ENCODE data around the gene UBB. TPM values are rescaled to one million over a fixed set of nuclear protein-coding genes. Genes with fewer than 3 reads are reported as not detected.
"Not testable (repeated sequence)": the region's sequence is repeated elsewhere in the genome, so short reads cannot be mapped to it uniquely, and the experiment has no call there.

The UBB gene
- total RNA-seq, 6 experiments from 2014 or later, result 1,553 to 1,785 (median 1,678) TPM

DNA sequence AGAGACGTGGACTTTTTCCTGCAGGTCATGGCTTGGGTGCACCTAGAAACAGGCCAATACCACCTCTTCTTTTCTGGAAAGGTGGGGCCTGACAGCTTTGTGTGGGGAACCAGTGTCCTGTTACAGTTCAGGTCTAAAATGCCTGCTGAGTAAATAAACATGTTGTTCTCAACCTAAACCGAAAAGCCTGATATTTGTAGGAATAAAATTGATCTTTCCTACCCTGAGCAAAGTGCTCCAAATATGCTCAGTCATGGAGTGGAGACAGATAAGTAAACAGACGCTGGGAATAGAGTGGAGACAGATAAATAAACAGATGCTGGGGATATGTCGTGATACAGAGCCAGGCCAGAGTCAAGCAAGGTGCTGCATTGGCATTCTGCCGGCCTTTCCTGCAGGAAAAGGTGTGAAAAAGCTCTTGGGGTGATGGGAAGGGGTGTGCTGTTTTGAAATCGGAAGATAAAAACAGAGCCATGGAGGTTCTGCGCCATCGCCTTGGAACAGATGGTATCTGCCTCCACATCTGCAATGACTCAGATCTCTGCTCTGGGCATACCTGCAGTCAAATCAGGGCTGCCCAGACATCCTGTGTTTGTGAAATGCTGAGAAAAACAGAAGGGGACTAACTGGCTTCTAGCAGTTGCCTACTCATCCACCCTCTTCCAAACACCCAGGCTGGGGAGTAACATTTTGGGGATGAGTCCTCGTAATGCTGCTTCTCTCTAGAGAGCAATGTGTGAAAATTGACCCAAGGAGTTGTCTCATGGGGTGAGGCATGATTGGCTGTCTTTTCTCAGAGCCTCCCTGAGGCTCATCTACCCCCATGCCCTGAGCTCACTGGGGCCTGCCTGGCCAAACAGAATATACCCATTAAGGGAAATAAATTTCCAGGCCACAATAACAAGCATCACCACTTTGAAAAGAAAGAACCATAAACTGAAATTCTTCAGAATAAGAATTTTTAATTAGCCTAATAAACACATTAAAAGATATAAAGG is 17.7 kb downstream of the UBB start:
- peak overlapping the region; percentile 1; the same call in 1 of the 2 replicates for H3K27ac Mint-ChIP-seq

DNA sequence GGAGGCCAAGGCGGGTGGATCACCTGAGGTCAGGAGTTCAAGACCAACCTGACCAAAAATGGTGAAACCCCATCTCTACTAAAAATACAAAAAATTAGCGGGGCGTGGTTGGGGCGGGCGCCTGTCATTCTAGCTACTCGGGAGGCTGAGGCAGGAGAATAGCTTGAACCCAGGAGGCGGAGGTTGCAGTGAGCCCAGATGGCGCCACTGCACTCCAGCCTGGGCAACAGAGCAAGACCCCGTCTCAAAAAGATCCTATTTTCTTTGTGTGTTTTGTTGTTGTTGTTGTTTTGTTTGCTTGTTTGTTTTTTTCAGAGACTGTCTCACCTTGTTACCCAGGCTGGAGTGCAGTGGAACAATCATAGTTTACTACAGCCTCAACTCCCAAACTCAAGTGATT is 23.0 kb downstream of the UBB start:
- not testable (repeated sequence) for H3K27me3 Mint-ChIP-seq (ENCODE audit: insufficient read depth); H3K36me3 Mint-ChIP-seq (ENCODE audit: low read depth); H3K27ac Mint-ChIP-seq; DNase-seq; H3K4me3 Mint-ChIP-seq; H3K9me3 Mint-ChIP-seq
- H3K4me1 Mint-ChIP-seq (ENCODE audit: low read depth), result peaks cover 17% of the 10 kb centered on the region

More for the DNA sequence above, 17.7 kb downstream of the UBB start:
- peaks cover 11% of the 10 kb centered on the region for H3K4me1 Mint-ChIP-seq (ENCODE audit: low read depth)
- no peak overlapping the region for H3K4me3 Mint-ChIP-seq
- DNase-seq, result no peak
- no peaks in the 10 kb centered on the region for H3K36me3 Mint-ChIP-seq (ENCODE audit: low read depth)
- no peaks in the 10 kb centered on the region for H3K9me3 Mint-ChIP-seq
- no peaks in the 10 kb centered on the region; the same call in 1 of the 2 replicates for H3K27me3 Mint-ChIP-seq (ENCODE audit: insufficient read depth)
- no peak for TF ChIP-seq CTCF (IDR thresholded peaks at IDR 0.05)

DNA sequence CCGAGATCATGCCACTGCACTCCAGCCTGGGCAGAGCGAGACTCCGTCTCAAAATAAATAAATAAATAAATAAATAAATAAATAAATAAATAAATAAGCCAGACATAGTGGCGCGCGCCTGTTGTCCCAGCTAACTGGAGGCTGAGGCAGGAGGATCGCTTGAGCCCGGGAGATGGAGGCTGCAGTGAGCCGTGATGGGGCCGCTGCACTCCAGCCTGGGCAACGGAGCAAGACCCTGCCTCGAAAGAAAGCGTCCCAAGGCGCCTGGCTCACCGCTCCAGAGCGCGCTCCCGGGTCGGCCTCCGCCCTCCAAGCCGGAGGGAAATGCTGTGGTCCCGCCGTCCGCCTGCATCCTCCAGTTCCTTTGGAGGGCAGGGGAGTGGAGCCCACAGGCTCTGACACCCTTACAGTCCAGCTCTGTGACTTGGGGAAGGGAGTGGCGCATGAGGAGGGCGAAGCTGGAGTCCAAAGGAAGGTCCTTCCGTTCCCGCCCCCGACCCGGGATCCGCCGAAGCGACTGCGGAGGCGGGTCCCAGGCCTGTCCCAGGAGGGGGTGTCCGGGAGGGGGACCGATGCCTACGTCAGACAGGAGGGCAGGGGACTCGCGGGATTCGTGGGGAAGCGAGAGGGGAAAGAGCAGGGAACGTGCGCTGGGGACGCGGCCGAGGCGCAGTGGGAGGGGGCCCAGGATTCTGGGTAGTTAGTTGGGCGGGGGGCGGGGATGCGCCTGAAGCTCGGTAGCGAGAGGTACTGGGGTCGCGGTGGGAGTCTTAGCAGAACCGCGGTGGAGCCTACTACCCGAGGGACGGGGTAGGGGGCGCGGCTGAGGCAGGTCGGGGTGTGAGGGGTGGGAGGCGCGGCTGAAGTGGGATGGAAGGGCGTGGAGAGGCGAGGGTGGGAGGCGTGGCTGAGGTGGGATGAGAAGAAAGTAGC is 26.1 kb downstream of the UBB start:
- Mint-ChIP-seq H3K4me3 (peak overlapping the region; percentile 41), H3K27ac (no peak overlapping the region), H3K27me3 (ENCODE audit: insufficient read depth) (peaks cover 2% of the 10 kb centered on the region; the same call in 1 of the 2 replicates), H3K36me3 (ENCODE audit: low read depth) (no peaks in the 10 kb centered on the region), H3K9me3 (no peaks in the 10 kb centered on the region), H3K4me1 (ENCODE audit: low read depth) (peaks cover 14% of the 10 kb centered on the region; the same call in 1 of the 2 replicates)
- DNase-seq, result no peak
- no peak for TF ChIP-seq CTCF (IDR thresholded peaks at IDR 0.05)

DNA sequence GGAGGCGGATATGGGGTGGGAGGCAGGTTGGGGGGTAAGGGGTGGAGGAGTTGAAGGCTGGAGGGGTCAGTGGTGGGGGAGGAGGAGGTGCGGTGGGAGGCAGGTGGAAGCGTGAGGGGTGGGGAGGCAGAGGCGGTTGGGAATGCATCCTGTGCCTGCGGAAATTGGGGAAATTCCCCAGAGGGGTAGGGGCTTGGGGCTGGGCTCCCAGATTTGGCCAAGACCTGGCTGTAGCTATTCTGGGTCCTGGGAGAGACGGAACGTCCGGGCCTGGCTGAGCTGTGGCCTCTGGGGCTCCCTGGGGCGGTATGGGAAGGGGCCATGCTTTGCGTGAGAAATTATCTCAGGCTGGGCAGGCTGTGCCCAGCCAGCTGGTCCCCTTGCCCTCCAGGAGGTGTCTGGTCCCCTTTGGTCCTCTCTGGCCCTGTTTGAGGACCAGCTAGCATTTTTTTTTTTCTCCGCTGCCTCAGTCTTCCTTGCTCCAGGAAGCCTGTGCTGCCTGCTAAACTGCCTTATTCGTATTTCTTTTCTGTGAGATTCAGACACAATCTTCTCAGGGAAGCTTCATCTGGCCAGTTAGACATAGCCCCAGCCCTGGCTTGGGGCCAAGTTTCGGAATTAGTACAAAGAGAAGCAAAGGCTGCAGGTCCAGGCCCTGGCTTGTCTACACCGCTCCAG is 27.2 kb downstream of the UBB start:
- H3K36me3 Mint-ChIP-seq (ENCODE audit: low read depth), result no peaks in the 10 kb centered on the region
- DNase-seq, result no peak

More for the DNA sequence above, 27.2 kb downstream of the UBB start:
- TF ChIP-seq CTCF (IDR thresholded peaks at IDR 0.05), result no peak
- Mint-ChIP-seq H3K4me1 (ENCODE audit: low read depth) (peaks cover 14% of the 10 kb centered on the region; the same call in 1 of the 2 replicates), H3K4me3 (peak overlapping the region; percentile 52; the same call in 1 of the 2 replicates), H3K9me3 (no peaks in the 10 kb centered on the region), H3K27ac (no peak overlapping the region), H3K27me3 (ENCODE audit: insufficient read depth) (peaks cover 2% of the 10 kb centered on the region; the same call in 1 of the 2 replicates)
